ENCODE data around the gene UFSP2.

DNA sequence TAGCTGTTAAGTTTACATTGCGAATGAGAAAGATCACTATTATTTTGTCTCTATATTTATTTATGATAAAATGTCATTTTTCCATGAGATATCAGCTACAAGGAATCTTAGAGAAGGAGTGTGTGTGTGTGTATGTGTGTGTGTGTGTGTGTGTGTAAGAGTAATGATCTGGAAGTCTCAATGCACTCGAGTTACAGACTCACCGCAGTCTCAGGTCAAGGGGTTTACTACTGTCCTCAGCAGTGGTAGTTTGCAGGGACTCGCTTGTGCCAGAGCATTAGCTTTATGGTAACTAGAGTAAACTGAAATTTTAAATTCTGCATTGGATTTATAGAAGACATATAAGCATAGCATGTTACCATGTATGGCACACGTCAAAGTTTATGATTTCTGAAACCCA lies 60.9 kb downstream of the UFSP2 start:
- TF ChIP-seq CTCF (IDR thresholded peaks at IDR 0.05; ENCODE audit: insufficient read depth, low read length, poor library complexity, severe bottlenecking) (no peak), EZH2phosphoT487 (conservative IDR thresholded peaks at IDR 0.05; ENCODE audit: low read length) (no peak)

Data from SU-DHL-6 (cell line).